Renal cortex interstitium (tissue), 11 donors: ENCODE measurements around the gene BTBD10. TPM values are rescaled to one million over a fixed set of nuclear protein-coding genes. Genes with fewer than 3 reads are reported as not detected.
"Not testable (repeated sequence)": the region's sequence is repeated elsewhere in the genome, so short reads cannot be mapped to it uniquely, and the experiment has no call there.

ENCODE experiments used
- DNase-seq, 11 donors: peaks; one replicate each; pipeline ENCODE4 v3.0.0-alpha.2; 2013; ENCODE audit warnings: low read depth in 9 of 11, low spot score in 4 of 11; ENCODE audit errors: extremely low read depth in 1 of 11
- polyA plus RNA-seq, 3 donors: library from polyadenylated mRNA; unstranded; fragments of 120-200 nt; gene quantifications; one replicate each; pipeline ENCODE4 v1.2.1, GENCODE V29; 2013; ENCODE audit not compliant: insufficient read length in 3 of 3

BTBD10 gene
- polyA plus RNA-seq, 3 donors: 27.1 to 34.5 (median 30.8) TPM

- no peak for DNase-seq
Measured at GRCh38 chr11:13461291-13461690, 1.7 kb downstream of the BTBD10 start.

GRCh38 chr11:13450832-13451397 is 12.1 kb downstream of the BTBD10 start:
- DNase-seq: no peak

GRCh38 chr11:13449522-13449921 is 13.5 kb downstream of the BTBD10 start:
- DNase-seq: no peak

GRCh38 chr11:13448876-13449275 is 14.1 kb downstream of the BTBD10 start:
- no peak for DNase-seq

GRCh38 chr11:13446444-13446843 is 16.6 kb downstream of the BTBD10 start:
- no peak for DNase-seq

- DNase-seq: no peak
Measured at GRCh38 chr11:13445588-13445987, 17.4 kb downstream of the BTBD10 start.

GRCh38 chr11:13440100-13440855 is 22.7 kb downstream of the BTBD10 start:
- DNase-seq: peak in 1 of 11 donors; percentile 9

GRCh38 chr11:13438291-13438690 is 24.7 kb downstream of the BTBD10 start:
- DNase-seq: no peak

GRCh38 chr11:13436836-13437235 is 26.2 kb downstream of the BTBD10 start:
- DNase-seq: not testable (repeated sequence)

GRCh38 chr11:13434247-13435205 is 28.5 kb downstream of the BTBD10 start:
- DNase-seq: no peak

GRCh38 chr11:13433437-13433836 is 29.6 kb downstream of the BTBD10 start:
- no peak for DNase-seq

- DNase-seq: no peak
Measured at GRCh38 chr11:13429836-13430235, 33.2 kb downstream of the BTBD10 start.

GRCh38 chr11:13429288-13429687 is 33.7 kb downstream of the BTBD10 start:
- no peak for DNase-seq

- no peak for DNase-seq
Measured at GRCh38 chr11:13427440-13427839, 35.6 kb downstream of the BTBD10 start.

- DNase-seq: no peak
Measured at GRCh38 chr11:13423372-13423771, 39.6 kb downstream of the BTBD10 start.

GRCh38 chr11:13421561-13421960 is 41.5 kb downstream of the BTBD10 start:
- no peak for DNase-seq

GRCh38 chr11:13415201-13415600 is 47.8 kb downstream of the BTBD10 start:
- DNase-seq: no peak

GRCh38 chr11:13405220-13405619 is 57.8 kb downstream of the BTBD10 start:
- DNase-seq: no peak

GRCh38 chr11:13398335-13398734 is 64.7 kb downstream of the BTBD10 start:
- not testable (repeated sequence) for DNase-seq

GRCh38 chr11:13391217-13391616 is 71.8 kb downstream of the BTBD10 start:
- DNase-seq: peak in 2 of 11 donors; percentile 11 to 18
